GM18867 (cell line): ENCODE measurements around the gene MOV10L1.

ENCODE experiments used
- ATAC-seq: cut with Tn5 transposase; IDR thresholded peaks from one replicate; pipeline ENCODE4 v1.9.1; 2021; ENCODE audit warnings: mild to moderate bottlenecking, moderate library complexity; ENCODE audit not compliant: unreplicated experiment

Gene MOV10L1

DNA sequence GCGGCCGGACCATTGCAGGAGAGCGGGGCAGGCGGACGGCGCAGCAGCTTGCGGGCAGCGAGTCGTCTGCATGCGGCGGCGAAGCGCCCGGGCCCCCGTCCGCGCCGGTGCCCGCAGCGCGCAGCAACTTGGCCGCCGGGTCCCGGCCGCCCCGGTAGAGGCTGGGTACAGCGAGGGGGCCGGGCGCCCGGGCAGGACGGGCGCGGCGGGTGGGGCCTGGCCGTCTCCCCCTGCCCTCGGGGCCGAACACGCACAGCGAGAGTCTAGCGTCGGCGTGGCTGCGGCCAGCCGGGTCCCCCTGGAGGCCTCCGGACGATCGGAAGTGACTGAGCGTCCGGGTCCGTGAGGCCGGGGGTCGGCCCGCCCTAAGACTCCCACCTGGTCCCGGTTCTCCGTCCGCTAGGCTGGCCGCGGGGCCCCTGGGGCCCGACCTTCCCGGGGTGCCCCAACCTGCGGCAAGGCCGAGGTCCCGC lies 95.1 kb downstream of the MOV10L1 start:
- no peak for ATAC-seq

DNA sequence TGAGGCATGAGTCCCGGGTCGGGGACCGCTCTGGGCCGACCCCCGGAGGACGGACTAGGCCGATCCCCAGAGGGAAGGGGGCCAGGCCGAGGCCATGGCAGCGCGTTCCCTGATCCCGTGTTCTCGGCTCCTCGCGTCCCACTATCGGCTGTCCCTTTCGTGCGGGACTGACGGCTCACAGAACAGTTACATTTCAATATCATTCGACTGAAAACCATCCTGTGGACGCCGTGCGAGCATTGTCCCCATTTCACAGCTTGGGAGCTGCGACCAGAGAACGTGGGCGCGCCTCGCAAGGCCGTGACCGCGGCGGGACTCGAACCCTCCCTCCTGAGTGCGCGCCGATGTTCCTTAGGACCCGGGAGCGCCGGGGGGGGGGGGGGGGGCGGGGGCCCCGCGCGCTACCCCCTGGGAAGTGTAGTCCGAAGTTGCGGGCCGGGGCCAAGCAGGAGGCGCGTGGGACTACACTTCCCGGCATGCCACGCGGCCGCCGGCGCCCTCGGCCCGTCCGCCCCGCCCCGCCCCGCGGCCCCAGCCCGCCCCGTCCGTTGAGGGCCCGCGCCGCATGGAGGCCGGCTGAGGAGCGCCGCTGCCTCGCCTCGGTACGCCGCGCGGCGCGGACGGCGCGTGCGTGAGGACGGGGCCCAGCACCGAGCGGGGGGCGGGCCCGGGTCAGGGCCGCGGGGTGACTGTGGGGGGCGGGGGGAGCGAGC lies 95.7 kb downstream of the MOV10L1 start, which contains the start of gene TRABD:
Gene TRABD (plus strand): TSS at position 539 of the 713 bp plus-strand sequence. CDS start 7,148 bp downstream, outside the sequence.
- peak; percentile 35 for ATAC-seq

DNA sequence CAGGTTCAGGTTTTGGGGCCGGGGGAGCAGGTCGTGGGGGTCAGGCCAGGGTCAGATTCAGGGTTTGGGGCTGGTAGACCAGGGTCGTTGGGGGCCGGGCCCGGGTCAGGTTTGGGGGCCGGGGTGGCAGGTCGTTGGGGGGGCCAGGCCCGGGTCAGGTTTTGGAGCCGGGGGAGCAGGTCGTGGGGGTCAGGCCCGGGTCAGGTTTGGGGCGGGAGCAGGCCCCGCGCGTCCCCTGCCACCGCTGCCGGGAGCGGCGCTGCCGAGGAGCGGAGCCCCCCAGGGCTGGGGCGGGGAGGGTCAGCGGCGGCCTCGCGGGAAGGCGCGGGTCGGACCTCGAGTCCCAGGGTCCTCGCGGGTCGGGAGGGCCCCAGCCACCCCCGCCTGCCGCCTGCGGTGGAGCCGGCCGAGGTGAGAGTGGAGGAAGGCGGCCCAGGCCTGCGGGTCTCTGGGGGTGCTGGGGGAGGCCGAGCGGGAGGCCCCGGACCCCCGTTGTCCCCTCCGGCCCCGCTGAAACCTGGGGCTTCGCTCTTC lies 96.4 kb downstream of the MOV10L1 start:
- ATAC-seq: no peak

DNA sequence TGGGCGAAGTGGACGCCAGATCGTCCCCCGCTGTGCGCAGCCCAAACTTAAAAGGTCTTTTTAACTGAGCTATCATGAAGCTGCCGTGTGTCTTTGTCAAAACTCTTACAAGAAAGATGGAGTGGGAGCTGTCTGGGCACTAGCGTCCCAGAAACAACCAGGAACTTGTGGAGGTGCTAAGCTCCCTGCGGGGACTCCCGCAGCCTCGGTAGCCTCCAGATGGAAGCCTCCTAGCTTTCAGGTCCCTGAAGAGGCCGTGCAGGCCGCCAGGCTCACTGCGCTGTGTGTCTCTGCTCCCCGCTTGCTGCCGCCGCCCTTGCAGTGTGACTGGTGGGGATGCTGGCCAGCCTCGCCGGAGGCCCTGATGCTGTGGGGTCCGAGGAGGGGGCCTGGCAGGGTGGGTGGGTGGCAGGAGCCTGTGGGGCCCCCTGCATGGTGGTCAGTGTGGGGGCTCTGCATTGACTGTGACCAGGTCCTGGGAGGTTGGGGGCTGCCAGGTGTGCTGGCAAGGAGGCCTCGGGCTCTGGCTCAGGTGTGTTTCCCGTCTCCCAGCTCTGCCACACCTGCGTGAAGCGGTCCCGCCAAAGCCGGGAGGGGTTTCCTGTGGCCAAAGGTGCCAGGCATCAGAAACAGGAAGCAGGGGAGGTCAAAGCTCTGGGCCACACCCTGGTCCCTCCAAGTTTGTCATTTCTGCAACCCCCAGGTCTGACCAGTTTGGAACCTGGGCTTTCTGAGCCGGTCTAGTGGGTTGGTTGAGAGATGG lies 97.1 kb downstream of the MOV10L1 start:
- no peak for ATAC-seq

DNA sequence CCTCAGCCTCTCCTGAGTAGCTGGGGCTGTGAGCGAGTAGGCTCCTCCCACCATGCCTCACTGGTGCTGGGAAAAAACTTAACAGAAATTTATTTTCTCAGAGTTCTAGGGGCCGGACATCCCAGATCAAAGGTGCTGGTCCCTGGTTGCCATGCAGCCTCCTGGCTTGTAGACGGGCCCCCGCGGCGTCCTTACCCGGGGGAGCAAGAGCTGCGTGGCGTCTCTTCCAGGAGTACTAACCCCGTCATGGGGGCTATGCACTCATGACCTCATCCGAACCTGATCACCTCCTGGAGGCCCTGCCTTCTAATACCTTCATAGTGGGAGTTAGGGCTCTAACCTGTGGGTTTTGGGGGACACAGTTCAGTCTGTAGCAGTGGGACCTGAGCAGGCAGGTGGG lies 98.5 kb downstream of the MOV10L1 start:
- ATAC-seq: no peak

DNA sequence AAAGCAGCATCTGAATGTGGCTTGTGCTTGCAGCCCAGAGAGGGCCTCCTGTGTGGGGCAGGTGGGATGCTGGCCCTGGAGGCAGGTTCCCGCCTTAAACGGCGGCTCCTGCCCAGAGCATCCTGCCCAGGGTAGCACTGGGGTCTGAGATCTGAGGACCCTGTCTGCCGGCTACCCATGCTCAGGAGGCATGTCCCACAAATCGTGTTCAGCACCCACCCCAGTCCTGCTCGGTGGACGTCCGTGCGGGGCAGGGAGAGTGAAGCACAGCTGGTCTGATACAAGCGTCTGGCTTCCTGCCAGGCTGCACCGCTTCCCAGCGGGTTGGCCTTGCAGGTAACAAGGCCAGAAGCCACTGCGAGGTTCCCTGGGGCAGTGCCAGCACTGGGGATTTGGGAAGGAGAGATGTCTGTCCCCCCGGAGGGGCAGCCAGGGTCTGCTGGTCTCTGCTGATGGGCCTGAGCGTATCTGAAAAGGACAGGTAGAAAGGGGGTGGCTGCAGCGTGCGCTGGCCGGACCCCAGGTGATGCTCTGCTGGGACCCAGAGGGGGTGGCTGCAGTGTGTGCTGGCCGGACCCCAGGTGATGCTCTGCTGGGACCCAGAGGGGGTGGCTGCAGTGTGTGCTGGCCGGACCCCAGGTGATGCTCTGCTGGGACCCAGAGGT lies 99.5 kb downstream of the MOV10L1 start:
- no peak for ATAC-seq

DNA sequence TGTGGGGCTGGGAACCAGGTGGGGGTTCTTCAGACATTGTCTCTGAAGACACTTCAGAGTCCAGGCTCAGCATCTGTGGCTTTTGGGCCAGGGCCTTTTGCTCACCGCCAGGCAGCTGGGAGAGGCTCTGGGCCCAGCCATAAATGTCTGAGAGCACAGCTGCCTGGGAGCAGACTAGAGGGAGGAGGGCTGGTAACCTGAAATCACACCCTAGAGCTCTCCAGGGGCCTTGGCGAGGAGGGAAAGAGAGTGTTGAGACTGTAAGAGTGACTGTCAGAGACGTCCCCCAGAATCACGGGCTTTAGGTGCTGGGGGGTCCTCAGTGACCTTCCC lies 100.0 kb downstream of the MOV10L1 start:
- peak; percentile 0 for ATAC-seq

DNA sequence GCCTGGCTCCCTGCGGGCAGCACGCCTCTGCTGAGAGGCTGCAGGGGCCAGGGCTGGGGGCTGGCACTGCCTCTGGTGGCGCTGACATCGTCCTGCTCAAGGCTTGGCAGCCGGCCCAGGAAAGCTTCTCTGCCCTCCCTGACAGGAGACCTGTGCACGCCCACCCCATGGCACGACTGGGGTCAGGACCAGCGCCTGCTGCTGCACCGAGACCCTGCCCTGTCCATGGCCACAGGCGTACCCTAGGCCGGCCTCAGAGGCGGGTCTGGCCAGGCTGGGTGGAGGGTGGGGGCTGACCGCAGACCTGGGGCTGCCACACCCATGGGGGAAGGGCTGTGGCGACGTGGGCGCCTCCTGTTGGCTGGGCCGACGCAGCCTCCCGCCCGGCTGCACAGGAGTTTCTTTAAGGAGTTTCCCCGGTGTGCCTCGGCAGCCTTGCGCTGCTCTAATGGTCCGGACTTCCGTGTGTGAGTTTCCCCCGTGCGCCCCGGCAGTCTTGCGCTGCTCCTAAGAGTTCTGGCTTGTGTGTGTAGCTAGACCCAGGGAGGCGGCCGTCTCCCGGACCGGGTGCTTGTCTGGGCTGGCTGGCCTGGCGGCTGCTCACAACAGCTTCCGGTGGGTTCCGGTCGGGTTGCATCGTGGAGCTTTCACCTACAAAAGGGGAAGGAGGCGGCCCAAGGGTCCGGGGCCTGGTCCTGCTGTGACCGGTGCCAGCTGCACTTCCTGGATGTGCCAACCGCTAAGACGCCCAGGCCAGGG lies 100.6 kb downstream of the MOV10L1 start:
- ATAC-seq: peak; percentile 36

DNA sequence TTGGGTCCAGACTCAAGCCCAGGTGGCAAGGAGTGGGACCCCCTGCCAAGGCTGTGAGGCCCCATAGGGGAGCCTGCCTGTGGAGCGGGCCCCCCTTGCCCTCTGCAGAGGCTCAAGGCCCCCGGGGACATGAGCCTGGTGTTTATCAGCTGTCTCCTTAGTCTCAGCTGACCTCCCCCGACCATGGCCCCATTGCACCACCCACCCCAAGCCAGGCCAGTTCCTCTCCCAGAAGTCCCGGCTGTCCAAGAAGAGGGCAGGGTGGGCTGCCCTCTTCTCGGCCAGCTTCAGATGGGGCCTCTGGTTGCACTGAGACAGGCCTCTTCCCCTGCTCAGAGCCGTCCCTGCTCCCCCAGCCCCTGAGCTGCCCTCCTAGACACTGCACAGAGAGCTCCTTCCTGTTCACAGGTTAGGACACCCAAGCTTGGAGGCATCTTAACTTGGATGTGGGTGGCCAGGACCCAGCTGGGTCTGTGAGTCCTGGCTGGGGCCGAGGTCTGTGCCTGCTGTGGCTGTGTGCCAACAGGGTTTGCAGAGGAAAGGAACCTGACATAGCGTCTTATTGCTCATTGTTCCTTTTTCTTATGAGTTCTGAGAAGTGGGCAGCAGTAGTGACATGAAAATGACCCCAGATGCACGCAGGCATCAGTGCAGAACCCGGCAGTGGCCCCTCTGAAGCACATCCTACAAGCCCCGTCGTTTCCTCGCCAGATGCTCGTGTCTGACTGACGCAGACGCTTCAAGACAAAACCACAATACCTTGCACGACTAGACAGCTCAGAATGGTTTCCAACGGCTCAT lies 101.3 kb downstream of the MOV10L1 start:
- peak; percentile 24 for ATAC-seq

DNA sequence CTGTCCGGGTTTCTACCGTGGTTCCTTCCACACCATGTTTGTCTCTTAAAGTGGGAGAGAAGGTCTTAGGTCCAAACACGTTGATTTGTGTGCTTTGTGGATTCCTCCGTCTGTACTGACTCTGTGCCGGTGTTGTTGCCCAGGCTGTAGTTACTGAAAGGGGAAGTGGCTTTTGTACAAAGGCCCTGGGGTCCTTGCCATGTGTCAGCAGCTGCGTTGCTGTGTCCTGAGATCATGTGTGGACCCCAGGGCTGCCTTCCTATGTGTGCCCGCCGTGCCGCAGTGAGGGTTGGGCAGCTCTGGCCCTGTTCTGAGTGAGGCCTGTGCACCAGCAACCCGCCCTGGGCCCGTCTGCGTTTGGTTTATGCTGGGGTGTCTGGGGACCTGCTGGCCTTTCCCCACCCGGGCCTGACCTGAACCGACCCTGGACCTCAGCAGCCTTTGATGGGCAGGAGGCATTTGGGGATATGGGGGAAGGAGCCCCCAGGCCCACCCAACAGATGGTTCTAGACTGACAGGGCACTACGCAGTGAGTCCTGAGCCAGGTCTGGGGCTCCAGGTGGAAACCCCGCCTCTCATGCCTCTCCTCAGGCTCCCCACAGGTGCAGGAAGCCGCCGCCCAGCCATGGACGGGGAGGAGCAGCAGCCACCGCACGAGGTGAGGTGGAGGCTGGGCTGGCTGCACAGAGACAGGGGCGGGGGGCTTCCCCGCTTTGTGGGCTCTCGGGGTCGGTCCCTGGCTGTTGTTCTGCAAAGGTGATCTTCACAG lies 102.8 kb downstream of the MOV10L1 start:
- no peak for ATAC-seq

DNA sequence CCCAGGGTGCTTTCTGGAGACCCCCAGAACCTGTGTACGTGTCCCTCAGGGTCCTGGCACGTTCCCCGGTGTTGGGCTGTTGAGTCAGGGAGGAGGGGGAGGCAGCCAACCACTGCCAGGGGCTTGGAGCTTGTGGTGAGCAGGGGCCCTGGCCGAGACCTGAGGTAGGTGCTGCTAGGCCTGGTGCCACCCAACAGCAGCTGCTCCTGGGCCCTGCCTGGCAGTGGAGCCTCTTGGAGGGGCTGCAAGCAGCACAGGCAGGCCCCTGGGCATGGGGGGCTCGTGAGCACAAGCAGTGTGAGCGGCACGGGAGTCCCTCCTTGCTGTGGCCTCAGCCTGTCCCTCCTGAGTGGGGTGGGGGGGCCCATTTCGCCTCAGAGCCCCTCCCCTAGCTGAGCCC lies 103.8 kb downstream of the MOV10L1 start:
- ATAC-seq: no peak

DNA sequence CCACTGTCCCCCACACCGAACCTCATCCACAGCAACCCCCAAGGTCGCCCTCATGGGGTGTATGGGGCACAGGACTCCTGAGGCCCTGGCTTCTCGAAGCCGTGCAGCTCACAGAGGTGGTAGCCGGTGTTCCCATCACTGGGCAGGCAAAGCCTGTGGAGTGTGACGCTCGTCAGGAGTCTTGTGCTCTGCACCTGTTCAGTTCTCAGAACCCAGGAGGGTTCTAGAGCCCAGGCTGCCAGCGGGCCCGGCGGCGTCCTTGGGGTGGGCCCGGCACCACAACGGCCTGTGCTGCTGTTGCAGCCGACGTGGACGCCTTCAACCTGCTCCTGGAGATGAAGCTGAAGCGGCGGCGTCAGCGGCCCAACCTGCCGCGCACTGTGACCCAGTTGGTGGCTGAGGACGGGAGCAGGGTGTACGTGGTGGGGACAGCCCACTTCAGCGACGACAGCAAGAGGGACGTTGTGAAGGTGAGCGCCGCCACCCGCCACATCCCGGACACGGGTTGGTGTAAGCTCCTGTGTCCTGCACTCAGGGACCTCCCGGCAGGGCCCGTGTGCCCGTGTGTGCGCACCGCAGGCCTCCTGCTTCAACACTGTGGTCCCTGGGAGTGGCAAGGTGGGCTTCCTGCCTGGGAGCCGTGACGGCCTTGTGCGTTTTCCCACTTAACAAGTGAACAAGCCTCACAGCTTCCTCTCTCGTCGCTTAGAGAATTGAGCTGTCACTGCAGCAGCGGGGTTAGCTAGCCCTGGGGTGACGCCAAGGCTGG lies 104.4 kb downstream of the MOV10L1 start:
- ATAC-seq: no peak

DNA sequence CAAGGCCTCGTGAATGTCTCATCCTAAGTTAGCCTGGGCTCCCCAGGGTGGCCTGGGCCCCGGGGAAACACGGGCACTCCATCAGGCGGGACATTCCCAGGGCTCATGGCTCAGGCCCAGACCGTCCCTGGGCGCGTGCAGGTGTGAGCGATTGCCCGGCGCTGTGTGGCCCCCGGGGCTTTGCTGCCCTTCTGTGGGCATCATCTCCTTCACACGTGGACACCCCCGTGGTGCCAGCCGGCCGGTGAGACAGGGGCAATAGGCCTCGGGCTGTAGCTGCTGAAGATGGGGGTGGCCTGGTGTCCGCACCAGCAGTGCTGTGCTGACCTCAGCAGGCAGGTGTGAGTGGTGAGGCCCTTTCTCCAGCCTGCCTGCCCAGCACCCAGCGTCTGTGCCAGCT lies 106.5 kb downstream of the MOV10L1 start:
- no peak for ATAC-seq

DNA sequence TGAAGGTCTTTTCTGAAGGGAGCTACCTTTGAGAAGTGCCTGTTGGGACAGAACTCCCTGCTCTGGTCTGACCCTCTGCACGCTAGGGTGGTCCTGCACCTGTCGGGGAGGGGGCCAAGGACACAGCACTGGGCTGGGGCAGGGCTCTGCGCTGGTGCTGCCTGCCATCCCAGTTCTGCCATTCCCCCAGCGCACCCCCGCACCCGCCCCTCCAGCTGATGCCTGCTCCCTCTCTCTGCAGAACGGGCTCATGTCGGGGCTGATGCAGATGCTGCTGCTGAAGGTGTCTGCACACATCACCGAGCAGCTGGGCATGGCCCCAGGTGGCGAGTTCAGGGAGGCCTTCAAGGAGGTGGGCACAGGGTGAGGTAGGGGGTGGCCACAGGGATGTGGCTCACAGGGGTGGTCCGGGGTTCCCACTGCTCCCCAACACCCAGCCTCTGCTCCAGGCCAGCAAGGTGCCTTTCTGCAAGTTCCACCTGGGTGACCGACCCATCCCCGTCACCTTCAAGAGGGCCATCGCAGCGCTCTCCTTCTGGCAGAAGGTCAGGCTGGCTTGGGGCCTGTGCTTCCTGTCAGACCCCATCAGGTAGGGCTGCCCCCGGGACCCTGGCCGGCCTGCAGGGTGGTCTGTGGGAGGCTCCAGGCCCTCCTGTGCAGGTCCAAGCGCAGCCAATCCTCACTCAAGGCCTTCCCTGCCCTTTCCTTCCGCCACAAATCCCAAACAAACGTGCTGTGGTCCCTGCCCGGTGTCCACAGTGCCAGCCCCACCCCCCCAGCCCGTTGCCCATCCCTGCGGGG lies 107.4 kb downstream of the MOV10L1 start:
- no peak for ATAC-seq

DNA sequence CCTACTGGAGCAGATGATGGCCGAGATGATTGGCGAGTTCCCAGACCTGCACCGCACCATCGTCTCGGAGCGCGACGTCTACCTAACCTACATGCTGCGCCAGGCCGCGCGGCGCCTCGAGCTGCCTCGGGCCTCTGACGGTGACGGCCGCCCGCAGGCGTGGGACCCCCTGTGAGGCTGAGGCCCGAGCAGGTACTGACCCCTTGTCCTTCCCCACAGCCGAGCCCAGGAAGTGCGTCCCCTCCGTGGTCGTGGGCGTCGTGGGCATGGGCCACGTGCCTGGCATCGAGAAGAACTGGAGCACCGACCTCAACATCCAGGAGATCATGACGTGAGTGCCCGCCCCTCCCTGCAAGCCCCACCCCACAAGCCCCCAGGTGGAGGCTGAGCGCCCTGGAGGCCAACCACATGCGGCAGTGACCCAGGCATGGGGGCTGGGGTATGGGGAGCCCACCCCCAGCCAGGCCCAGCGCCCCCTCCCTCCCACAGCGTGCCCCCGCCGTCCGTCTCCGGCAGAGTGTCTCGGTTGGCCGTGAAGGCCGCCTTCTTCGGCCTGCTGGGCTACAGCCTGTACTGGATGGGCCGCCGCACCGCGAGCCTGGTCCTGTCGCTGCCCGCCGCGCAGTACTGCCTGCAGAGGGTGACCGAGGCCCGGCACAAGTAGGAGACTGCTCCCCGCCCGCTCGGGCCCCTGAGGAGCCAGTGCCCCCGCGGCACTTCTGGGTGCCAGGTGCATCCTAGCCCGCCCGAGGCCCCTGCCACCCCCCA lies 108.2 kb downstream of the MOV10L1 start:
- ATAC-seq: no peak

DNA sequence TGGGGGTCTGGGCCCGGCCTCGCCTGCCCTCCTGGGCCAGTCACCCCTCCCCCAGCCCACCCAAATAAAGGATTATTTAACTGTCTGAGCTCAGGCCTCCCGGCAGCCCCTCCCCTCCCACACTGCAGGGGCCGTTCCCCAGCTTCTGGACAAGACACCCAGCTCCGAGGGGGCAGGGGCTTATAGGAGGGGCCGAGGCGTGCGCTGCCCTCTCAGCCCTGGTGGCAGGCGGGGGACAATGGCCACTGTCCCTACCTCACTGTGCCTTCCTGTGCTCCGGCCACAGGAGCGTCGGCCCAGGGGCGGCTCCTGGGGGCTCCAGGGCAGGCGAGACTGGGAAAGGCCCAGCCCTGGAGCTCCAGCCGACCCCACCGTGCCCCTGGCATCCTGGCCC lies 108.8 kb downstream of the MOV10L1 start:
- ATAC-seq: no peak

DNA sequence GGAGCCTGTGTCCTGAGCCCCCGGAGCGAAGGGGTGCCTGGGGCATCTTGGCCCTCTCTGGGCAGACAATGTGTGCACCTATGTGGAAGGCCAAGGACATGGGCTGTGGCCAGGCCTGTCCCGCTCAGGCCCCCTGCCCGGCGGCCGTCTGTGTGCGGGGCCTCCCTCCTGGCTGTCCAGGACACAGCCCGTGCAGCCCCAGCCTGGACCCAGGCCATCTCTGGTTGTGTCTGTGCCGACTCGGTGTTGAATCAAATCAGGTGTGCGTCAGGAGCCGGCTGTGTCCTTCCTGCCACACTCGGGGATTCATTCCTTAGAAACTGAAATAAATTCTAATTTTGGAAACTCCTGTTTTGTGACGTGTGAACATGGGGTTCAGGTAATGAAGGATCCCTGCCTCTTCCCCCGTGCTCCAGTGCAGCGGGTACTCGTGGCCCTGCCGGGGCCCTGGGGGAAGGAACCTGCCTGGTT lies 109.5 kb downstream of the MOV10L1 start:
- ATAC-seq: no peak
